Activated naive CD8-positive, alpha-beta T cell treated with anti-CD3 and anti-CD28 coated beads for 36 hours (primary cell): ENCODE measurements around the gene DHRS7. TPM values are rescaled to one million over a fixed set of nuclear protein-coding genes. Genes with fewer than 3 reads are reported as not detected.

ENCODE experiments used
- total RNA-seq, 2 experiments: library from RNA; stranded (reverse); gene quantifications; one replicate each; pipeline ENCODE4 v1.2.3, GENCODE V29; 2021

The DHRS7 gene
- total RNA-seq, 2 experiments from 2014 or later: 61.1 to 63.8 TPM

Other genes starting within 250 kb of the DHRS7 start
- under 1 TPM; 0.56 to 0.66 TPM for gene LRRC9, start 245.3 kb downstream of the DHRS7 start, total RNA-seq
- 10 to 100 TPM; 28.3 to 30.9 TPM for gene PCNX4, start 73.5 kb downstream of the DHRS7 start, total RNA-seq
- gene PPM1A, start 83.8 kb upstream of the DHRS7 start, total RNA-seq: 10 to 100 TPM; 40.5 to 47.2 TPM